T-cell (primary cell): Measurements from ENCODE around the gene NBPF1. TPM values are rescaled to one million over a fixed set of nuclear protein-coding genes. Genes with fewer than 3 reads are reported as not detected.
"Not testable (repeated sequence)": the region's sequence is repeated elsewhere in the genome, so short reads cannot be mapped to it uniquely, and the experiment has no call there.

Experiments used
- ATAC-seq, 4 experiments: fragments of 200-7000 bp in 3 of 4; fragments of 150-1000 bp in 1 of 4; cut with Tn5 transposase; replicated peaks in 1 of 4; 1 replicate in 3 of 4; 2 replicates in 1 of 4; pipeline ENCODE4 v1.10.0; 2021; ENCODE audit warnings: moderate library complexity in 3 of 4, mild to moderate bottlenecking in 2 of 4, moderate number of reproducible peaks in 1 of 4
- CTCF ChIA-PET, 2 donors: fragments of 300-600 bp; sonication (Branson Sonifier 250); formaldehyde crosslinking; loops; one replicate each; lab custom pipeline; 2022; ENCODE audit warnings: antibody characterized with exemption in 2 of 2; lab: Charles Lee
- POLR2A ChIA-PET, 2 donors: fragments of 300-600 bp; sonication (Branson Sonifier 250); formaldehyde crosslinking; loops; one replicate each; lab custom pipeline; 2022; ENCODE audit warnings: antibody characterized with exemption in 2 of 2; lab: Charles Lee
- DNase-seq, 35 experiments: peaks; one replicate each; pipeline versions ENCODE4 v3.0.0 to v3.0.0-alpha.2; 2013 to 2023
- H3K27ac ChIP-seq: one replicate; pipeline ENCODE4 v1.5.1; 2013; ENCODE audit warnings: low read length
- H3K27me3 ChIP-seq, 2 experiments: replicated peaks in 1 of 2; 1 replicate in 1 of 2; 2 replicates in 1 of 2; pipeline versions ENCODE4 v1.6.1 to v1.7.0; 2013; ENCODE audit warnings: low read length in 1 of 2, mixed read lengths in 1 of 2; ENCODE audit not compliant: control insufficient read depth in 2 of 2, insufficient read depth in 2 of 2; ENCODE audit errors: extremely low read depth in 1 of 2
- H3K36me3 ChIP-seq, 2 donors: 1 replicate in 1 of 2; 2 replicates in 1 of 2; pipeline versions ENCODE4 v1.6.1 to v1.7.0; 2013; ENCODE audit warnings: low read length in 1 of 2; ENCODE audit not compliant: control insufficient read depth in 2 of 2, insufficient read depth in 1 of 2; ENCODE audit errors: extremely low read depth in 1 of 2
- H3K4me1 ChIP-seq, 2 experiments: 1 replicate in 1 of 2; 2 replicates in 1 of 2; pipeline versions ENCODE4 v1.6.1 to v1.7.0; 2013; ENCODE audit warnings: low read length in 2 of 2, mixed read lengths in 1 of 2; ENCODE audit not compliant: insufficient read depth in 2 of 2, control insufficient read depth in 1 of 2; ENCODE audit errors: extremely low read depth in 1 of 2
- H3K4me3 ChIP-seq, 2 donors: 1 replicate in 1 of 2; 2 replicates in 1 of 2; pipeline versions ENCODE4 v1.5.1 to v1.7.0; 2013; ENCODE audit warnings: mild to moderate bottlenecking in 2 of 2, low read length in 1 of 2, moderate library complexity in 1 of 2; ENCODE audit not compliant: control insufficient read depth in 1 of 2; ENCODE audit errors: extremely low read depth in 1 of 2
- H3K9me3 ChIP-seq: 2 replicates; pipeline ENCODE4 v1.7.0; 2013
- H3K27ac Mint-ChIP-seq, 2 donors: one replicate each; pipeline ENCODE4 v1.8.0; 2020 to 2021; ENCODE audit warnings: mild to moderate bottlenecking in 2 of 2, mixed read lengths in 2 of 2
- H3K27me3 Mint-ChIP-seq, 2 donors: one replicate each; pipeline ENCODE4 v1.8.0; 2021 to 2022; ENCODE audit warnings: mixed read lengths in 2 of 2
- H3K36me3 Mint-ChIP-seq: one replicate; pipeline ENCODE4 v1.8.0; 2021; ENCODE audit warnings: mixed read lengths
- H3K4me1 Mint-ChIP-seq, 3 donors: one replicate each; pipeline ENCODE4 v1.8.0; 2020 to 2022; ENCODE audit warnings: mixed read lengths in 3 of 3, mild to moderate bottlenecking in 1 of 3
- H3K4me3 Mint-ChIP-seq, 3 donors: one replicate each; pipeline ENCODE4 v1.8.0; 2020 to 2022; ENCODE audit warnings: mild to moderate bottlenecking in 3 of 3, mixed read lengths in 3 of 3, moderate library complexity in 3 of 3
- H3K9me3 Mint-ChIP-seq, 3 donors: one replicate each; pipeline ENCODE4 v1.8.0; 2020 to 2022; ENCODE audit warnings: mixed read lengths in 3 of 3
- WGBS: methylation state at CpG from one replicate; pipeline ENCODE4 v1.1.5; 2013; ENCODE audit warnings: missing lambda C conversion rate; ENCODE audit not compliant: insufficient coverage; 5-methylcytosine and 5-hydroxymethylcytosine counted together
- total RNA-seq, 35 experiments: library from RNA in 6 of 35; stranded (reverse) in 6 of 35; fragments of 120-200 nt in 1 of 35; gene quantifications; one replicate each; pipeline versions ENCODE4 v1.2.1 to v1.2.4 and lab custom pipeline; 2013 to 2026

Gene NBPF1
- total RNA-seq, 5 donors from 2014 or later (not counting 1 experiment from before 2014, with no cell fraction given), result 18.1 to 34.8 (median 29.1) TPM

- H3K4me3 Mint-ChIP-seq, result not testable (repeated sequence)
- no CpG with 5 or more reads among the region's 22 CpGs for WGBS
Observed at GRCh38 chr1:16535898-16536297, 77.5 kb downstream of the NBPF1 start.

GRCh38 chr1:16535487-16535886 is 77.9 kb downstream of the NBPF1 start:
- H3K27ac Mint-ChIP-seq, H3K9me3 ChIP-seq, H3K36me3 Mint-ChIP-seq, H3K36me3 ChIP-seq, H3K27ac ChIP-seq, DNase-seq, H3K4me3 ChIP-seq, POLR2A ChIA-PET, CTCF ChIA-PET, H3K9me3 Mint-ChIP-seq: not testable (repeated sequence)
- peaks cover 0 to 33% of the 10 kb centered on the region in 2 experiments for H3K27me3 ChIP-seq
- H3K4me1 ChIP-seq, result peaks cover 0 to 16% of the 10 kb centered on the region in 2 experiments
- Mint-ChIP-seq H3K4me3 (peak overlapping the region in 2 of 3 donors; percentile 39 to 78), H3K4me1 (peaks cover 11 to 13% (median 12%) of the 10 kb centered on the region in 3 donors), H3K27me3 (peaks cover 20 to 48% of the 10 kb centered on the region in 2 donors)
- peak in 1 of 4 experiments; percentile 21 for ATAC-seq
- 34% methylated on average over 19 of the region's 34 CpGs for WGBS

More at GRCh38 chr1:16535898-16536297, 77.5 kb downstream of the NBPF1 start:
- H3K9me3 Mint-ChIP-seq, ATAC-seq, H3K36me3 ChIP-seq, H3K36me3 Mint-ChIP-seq, H3K9me3 ChIP-seq, POLR2A ChIA-PET, DNase-seq, H3K27ac ChIP-seq, H3K4me3 ChIP-seq, CTCF ChIA-PET, H3K27ac Mint-ChIP-seq: not testable (repeated sequence)
- Mint-ChIP-seq H3K27me3 (peaks cover 19 to 47% of the 10 kb centered on the region in 2 donors), H3K4me1 (peaks cover 11 to 13% (median 12%) of the 10 kb centered on the region in 3 donors)
- peaks cover 0 to 16% of the 10 kb centered on the region in 2 experiments for H3K4me1 ChIP-seq
- peaks cover 0 to 33% of the 10 kb centered on the region in 2 experiments for H3K27me3 ChIP-seq

GRCh38 chr1:16534829-16535456 is 78.4 kb downstream of the NBPF1 start:
- peak in 9 of 35 experiments; percentile 6 to 60 (median 30) for DNase-seq
- H3K9me3 ChIP-seq, result not testable (repeated sequence)

DNA sequence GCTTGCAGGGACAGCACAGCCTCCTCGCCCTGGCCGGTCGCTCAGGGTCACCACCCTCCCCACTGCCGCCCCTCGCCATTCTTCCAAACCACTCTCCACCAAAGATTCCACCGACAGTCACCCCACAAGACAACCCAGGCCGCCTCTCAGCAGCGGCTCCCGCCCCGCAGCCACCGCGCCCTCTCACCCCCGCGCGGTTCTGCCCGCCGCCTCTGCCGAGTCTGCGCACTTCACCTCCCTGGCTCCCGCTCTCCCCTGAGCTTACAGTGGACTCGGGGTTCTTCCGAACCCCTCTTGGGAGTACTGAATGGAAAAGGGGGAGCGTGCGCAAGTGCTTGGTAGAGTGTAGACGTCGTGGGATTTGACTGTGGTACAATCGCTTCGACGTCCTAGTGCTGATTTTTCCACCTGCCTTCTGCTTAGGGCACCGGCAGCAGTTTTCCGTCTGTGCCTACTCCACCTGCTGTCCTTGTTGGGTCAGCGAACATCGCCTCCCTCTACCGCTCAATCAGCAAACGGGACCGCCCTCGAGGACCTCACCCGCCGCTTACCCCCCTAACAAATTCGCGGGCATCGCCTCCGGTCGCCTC is 79.0 kb downstream of the NBPF1 start:
- H3K9me3 ChIP-seq, H3K36me3 ChIP-seq, H3K27ac Mint-ChIP-seq, POLR2A ChIA-PET, H3K27ac ChIP-seq, H3K36me3 Mint-ChIP-seq, CTCF ChIA-PET, H3K9me3 Mint-ChIP-seq: not testable (repeated sequence)
- Histone ChIP-seq H3K27me3 (peaks cover 0 to 33% of the 10 kb centered on the region in 2 experiments), H3K4me1 (peaks cover 0 to 16% of the 10 kb centered on the region in 2 experiments), H3K4me3 (peak overlapping the region in 1 of 2 donors; percentile 10)
- Mint-ChIP-seq H3K4me3 (peak overlapping the region; percentile 77 to 78 (median 78)), H3K4me1 (peaks cover 11 to 13% (median 12%) of the 10 kb centered on the region in 3 donors), H3K27me3 (peaks cover 22 to 55% of the 10 kb centered on the region in 2 donors)
- ATAC-seq (peak; percentile 38 to 70 (median 50)), DNase-seq (peak in 2 of 35 experiments; percentile 14 to 24)
- 6% methylated on average over 5 of the region's 44 CpGs for WGBS

More at GRCh38 chr1:16534829-16535456, 78.4 kb downstream of the NBPF1 start:
- Mint-ChIP-seq H3K27ac (peak overlapping the region in 1 of 2 donors; percentile 52), H3K4me1 (peaks cover 11 to 13% (median 12%) of the 10 kb centered on the region in 3 donors), H3K27me3 (peaks cover 22 to 51% of the 10 kb centered on the region in 2 donors), H3K4me3 (peak overlapping the region; percentile 77 to 78 (median 78))
- peak; percentile 69 to 78 (median 72) for ATAC-seq
- CTCF ChIA-PET, H3K36me3 ChIP-seq, POLR2A ChIA-PET, H3K27ac ChIP-seq, H3K36me3 Mint-ChIP-seq, H3K9me3 Mint-ChIP-seq: not testable (repeated sequence)
- Histone ChIP-seq H3K4me1 (peaks cover 0 to 16% of the 10 kb centered on the region in 2 experiments), H3K27me3 (peaks cover 0 to 33% of the 10 kb centered on the region in 2 experiments), H3K4me3 (peak overlapping the region; percentile 19 to 44)
- WGBS, result 4% methylated on average over 12 of the region's 43 CpGs

DNA sequence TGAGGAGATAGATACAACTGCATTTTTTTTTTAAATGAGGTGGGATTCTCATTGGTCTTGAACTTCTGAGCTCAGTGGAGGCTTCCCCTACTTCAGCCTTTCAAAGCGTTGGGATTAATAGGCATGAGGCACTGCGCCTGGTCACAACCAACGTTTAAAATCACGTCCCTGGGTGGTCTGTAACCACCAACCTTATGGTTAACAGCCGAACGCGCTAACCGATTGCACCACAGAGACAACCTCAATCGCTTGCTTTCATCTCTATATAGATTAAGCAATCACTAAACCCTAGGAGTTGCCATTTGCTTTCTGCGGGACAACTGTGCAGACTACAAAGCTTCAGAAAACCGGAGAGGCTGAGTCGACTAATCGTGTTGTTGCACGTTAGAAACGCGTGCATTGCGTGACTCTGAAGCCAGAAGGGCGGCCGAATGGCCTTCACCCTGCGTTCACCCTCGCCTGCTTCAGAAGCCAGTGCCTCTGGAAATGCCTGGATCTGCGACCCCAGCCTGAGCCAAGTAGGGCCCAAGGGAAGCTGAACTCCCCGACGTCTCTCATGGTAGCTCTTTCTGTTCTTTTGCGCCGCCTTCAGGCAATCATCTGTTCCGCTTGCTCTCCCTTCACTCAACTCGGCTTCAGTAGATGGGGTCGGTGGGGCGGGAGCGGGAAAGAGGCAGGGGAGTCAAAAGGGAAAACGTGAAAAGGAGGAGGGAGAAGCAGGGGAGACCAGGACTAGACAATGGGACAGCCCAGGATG is 81.0 kb downstream of the NBPF1 start:
- H3K4me3 Mint-ChIP-seq, result peak overlapping the region in 1 of 3 donors; percentile 17
- H3K9me3 Mint-ChIP-seq, ATAC-seq, H3K36me3 Mint-ChIP-seq, H3K36me3 ChIP-seq, H3K27ac ChIP-seq, H3K4me3 ChIP-seq, H3K27ac Mint-ChIP-seq, H3K9me3 ChIP-seq, DNase-seq, CTCF ChIA-PET: not testable (repeated sequence)
- POLR2A ChIA-PET, result interaction anchor here in 1 of 2 donors (0.7 kb wide), 1 partner anchor 155 kb away, joined by 3 read pairs; no protein-coding TSS in a partner anchor
- H3K27me3 Mint-ChIP-seq, result peaks cover 22 to 52% of the 10 kb centered on the region in 2 donors
- H3K4me1 Mint-ChIP-seq, result peaks cover 11 to 13% (median 12%) of the 10 kb centered on the region in 3 donors
- 79% methylated on average over 8 of the region's 32 CpGs for WGBS
- Histone ChIP-seq H3K27me3 (peaks cover 0 to 31% of the 10 kb centered on the region in 2 experiments), H3K4me1 (peaks cover 0 to 16% of the 10 kb centered on the region in 2 experiments)

DNA sequence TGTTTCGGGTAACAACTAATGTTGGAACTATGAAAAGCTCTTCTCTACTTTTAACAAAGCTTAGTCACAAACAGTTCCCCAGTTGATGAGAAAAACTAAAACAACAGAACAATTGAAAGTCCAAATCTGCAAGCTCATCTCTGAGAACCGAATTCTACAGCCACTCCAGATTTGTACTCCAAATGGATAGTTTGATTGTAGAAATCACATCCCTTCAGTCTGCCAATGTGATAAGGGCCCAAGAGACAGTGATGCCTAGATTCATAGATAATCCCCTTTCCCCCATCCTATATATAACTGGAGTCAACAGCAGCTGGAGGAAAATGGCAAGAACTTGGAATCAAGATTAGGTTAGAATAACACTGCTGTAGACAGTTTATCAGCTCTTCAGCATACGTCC is 85.0 kb downstream of the NBPF1 start:
- ATAC-seq, H3K4me3 Mint-ChIP-seq, H3K27ac Mint-ChIP-seq, H3K4me1 Mint-ChIP-seq, H3K36me3 ChIP-seq, H3K4me3 ChIP-seq, H3K27ac ChIP-seq, DNase-seq, CTCF ChIA-PET, H3K9me3 Mint-ChIP-seq, POLR2A ChIA-PET, H3K9me3 ChIP-seq, H3K4me1 ChIP-seq, H3K36me3 Mint-ChIP-seq: not testable (repeated sequence)
- peaks cover 21 to 28% of the 10 kb centered on the region in 2 donors for H3K27me3 Mint-ChIP-seq
- H3K27me3 ChIP-seq, result peaks cover 0 to 12% of the 10 kb centered on the region in 2 experiments
- no CpG with 5 or more reads among the region's 3 CpGs for WGBS
